HG03045 (cell line): ENCODE data around the gene OR10A6.

Source experiments
- ATAC-seq: cut with Tn5 transposase; IDR thresholded peaks from one replicate; pipeline ENCODE4 v1.9.1; 2021; ENCODE audit warnings: mild to moderate bottlenecking, moderate library complexity; ENCODE audit not compliant: unreplicated experiment

Gene OR10A6

GRCh38 chr11:7931168-7931567, at the start of gene OR10A6:
TSS of gene OR10A6 (minus strand) at chr11:7931268. CDS start at chr11:7928662, 2,606 bp downstream.
- no peak for ATAC-seq

DNA sequence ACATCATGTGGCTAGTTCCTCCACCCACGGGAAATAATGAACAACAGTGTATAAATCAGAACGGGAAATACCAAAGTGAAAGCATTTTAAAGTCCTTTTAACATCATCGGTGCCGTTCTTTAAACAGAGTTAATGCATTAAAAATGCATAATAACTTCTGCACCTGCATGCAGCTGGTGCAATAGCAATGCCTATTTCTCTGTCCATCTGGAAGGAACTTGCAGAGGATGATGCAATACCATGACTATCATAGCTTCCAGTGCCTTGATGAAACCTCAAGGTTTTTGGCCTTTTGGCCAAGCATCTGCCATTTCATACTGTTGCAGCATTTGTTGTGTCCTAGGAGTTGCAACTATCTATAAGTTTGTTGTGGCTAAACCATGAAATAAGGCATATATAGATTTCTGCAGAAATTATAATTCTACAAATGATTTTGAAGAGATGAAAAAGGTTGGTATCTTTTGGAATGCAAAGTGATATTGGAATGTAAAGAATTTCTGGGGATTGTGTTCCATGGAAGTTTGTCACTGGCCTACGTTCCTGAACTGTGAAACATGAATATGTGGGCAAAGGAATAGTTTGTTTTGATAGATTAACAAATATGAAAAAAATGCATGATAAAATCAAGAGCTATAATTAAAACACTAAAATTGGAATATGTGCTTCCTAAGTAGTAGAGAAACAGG, 46.3 kb upstream of the OR10A6 start:
- ATAC-seq: no peak

DNA sequence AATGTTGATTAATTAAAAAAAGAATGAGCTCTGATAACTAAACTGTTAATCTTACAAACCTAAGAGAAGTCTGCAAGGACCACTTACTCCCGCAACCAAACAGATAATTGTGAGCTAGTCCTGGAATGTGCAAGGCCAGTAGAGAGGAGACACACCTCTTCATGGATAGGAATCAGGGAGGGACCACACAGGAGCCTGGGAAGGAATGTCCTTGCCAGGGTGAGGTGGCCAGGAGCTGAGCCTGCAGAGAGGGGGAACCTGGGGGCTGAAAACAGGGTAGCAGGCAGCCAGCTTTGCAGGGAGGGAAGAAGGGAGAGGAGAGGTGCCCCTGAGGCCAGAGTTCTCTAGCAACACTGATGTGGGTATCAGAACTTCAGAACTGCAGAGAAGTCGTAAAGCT, 43.6 kb upstream of the OR10A6 start:
- ATAC-seq: no peak

- no peak for ATAC-seq
Observed at GRCh38 chr11:7973011-7973410, 41.9 kb upstream of the OR10A6 start.

DNA sequence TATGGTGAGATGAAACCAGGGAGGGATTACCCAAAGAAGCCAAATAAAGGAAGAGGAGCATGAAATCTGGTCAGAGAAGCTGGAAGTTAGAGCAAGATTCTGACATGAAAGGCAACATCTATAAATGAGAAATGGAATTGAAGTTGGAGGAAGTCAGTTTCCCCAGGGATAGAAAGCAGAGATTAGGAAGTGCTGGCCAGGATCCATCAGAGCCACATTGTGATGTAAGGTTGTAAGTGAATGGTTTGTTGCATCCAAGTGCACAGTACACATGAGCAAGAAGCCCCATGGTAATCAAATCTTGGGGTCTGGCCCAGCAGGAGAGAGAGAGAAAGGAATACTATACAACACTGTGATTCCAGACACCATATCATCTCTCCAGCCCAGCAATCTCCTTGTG, 40.8 kb upstream of the OR10A6 start:
- no peak for ATAC-seq

GRCh38 chr11:7969756-7970646, 38.9 kb upstream of the OR10A6 start:
- ATAC-seq: no peak

DNA sequence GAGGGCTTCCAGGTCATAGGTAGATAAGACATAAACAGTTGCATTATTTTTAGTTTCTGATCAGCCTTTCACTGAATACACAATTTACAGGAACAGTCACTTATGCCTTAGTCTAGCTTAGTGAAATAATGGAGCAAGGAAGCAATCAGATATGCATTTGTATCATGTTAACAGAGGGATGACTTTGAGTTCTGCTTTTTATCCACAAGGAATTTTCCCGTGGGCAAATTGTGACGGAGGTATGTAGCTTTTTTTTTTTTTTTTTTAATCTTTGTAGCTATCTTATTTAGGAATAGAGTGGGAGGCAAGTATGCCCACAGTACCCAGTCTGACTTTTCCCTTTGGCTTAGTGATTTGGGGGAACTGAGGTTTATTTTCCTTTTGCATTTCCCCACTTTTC, 37.6 kb upstream of the OR10A6 start:
- ATAC-seq: no peak

- ATAC-seq: no peak
Observed at GRCh38 chr11:7967826-7968225, 36.8 kb upstream of the OR10A6 start.

DNA sequence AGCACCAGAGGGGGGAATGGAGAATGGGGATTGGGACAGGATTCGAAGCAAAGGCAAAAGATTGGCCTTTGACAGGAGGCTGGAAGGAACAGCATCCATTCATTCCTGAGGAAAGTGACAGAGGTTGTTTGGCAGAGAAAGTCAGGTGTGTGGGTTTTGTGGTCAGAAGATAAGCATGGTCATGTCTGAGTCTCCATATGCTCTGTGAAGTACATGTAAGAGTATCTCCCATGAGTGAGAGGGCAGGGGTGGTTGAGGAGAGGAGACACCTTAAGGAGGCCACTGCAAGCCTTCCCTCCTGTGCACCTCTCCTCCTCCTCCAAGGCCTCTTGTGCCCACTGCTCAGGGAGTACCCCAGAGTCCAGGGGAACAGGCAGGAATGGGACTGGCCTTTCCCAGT, 36.0 kb upstream of the OR10A6 start:
- no peak for ATAC-seq

DNA sequence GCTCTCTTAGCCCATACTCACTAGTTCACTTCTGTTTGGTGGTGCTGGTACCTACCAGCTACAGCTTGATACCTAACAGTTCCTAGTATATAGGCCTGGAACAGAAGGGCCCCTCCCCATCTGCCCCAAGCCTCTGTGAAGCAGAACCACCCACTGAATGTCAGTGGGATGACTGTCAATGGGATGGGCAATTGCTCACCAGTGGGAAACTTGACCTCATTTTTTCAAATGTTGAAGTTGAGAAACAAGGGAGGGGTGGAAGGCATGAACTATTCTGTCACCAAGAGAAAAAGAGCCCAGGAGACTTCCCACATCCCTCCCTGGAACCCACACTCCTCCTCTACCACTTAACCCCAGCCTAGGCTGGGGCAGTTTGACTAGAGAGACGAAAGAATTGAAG, 34.3 kb upstream of the OR10A6 start, which contains the start of gene NLRP10:
Gene NLRP10 (minus strand): TSS at position 62 of the 400 bp plus-strand sequence. CDS start 1,952 bp downstream, outside the sequence.
- no peak for ATAC-seq

DNA sequence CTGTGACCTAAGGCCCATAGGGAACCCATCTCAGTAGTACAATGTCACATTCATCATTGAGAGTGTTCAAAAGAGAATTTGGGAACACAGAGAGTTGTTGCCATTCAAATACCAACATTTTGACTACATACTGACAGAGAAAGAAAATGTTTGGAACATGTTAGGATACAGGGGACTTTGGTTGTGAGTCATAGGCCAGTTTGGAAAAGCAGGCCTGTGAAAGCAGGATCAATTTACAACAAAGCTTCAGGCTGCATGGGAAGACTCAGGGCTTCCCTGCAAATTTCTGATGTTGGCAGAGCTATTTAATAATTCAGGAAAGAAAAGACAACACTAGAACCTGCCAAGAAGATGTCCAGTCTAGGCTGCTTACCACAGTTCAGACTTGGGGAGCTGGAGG, 33.8 kb upstream of the OR10A6 start:
- no peak for ATAC-seq

GRCh38 chr11:7964261-7964660, 33.2 kb upstream of the OR10A6 start:
- no peak for ATAC-seq

DNA sequence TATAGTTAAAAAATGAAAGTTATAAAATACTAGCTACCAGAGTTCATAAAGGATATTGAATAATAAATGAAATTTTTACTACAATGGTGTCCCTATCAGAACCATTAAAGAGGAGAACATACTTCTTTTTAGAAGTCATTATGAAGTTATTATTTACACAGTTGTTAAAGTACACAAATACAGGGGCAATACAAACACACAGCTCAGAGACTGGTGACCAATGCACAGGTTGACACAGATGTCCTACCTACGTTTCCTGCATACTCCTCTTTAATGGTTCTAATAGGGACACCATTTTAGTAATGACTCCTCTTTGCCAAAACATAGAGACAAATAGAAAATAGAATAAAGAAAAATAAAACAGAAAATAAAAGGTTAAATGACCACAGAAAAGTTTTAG, 24.1 kb upstream of the OR10A6 start:
- ATAC-seq: no peak

- no peak for ATAC-seq
Observed at GRCh38 chr11:7949934-7950333, 18.9 kb upstream of the OR10A6 start.

DNA sequence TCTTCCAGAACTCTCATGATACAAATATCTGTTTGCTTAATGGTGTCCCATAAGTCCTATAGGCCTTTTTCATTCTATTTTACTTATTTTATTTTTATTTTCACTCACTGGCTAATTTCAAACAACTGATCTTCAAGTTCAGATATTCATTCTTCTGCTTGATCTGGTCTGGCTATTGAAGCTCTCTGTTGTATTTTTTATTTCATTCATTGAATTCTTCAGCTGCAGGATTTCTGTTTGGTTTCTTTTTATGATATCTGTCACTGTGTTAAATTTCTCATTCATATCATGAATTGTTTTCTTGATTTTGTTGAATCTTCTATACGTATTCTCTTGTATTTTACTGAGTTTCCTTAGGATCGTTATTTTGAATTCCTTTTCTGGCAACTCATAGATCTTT, 13.1 kb upstream of the OR10A6 start:
- no peak for ATAC-seq

GRCh38 chr11:7941608-7942007, 10.5 kb upstream of the OR10A6 start, which contains the start of gene OR10A3:
TSS of gene OR10A3 (minus strand) at chr11:7941708. CDS start at chr11:7939520, 2,188 bp downstream.
- no peak for ATAC-seq

DNA sequence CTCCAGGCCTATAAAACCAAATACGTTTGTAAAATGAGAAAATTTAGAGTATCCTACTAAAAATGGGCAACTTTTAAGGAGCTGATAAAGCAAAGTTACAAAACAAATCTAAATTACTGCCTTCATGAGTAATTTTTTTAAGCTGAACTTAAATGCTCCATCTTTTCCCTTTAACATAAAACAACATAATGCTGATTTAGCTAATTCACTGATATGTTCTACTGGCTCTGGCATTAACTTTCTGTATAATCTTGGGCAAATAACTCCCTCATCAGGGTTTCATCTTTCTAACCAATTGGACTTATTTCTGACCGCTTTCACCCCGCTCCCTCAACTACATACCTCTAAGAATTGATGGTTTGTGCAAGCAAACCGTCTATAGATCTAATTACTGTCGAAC, 10.1 kb upstream of the OR10A6 start:
- ATAC-seq: no peak

GRCh38 chr11:7936615-7937014, 5.5 kb upstream of the OR10A6 start:
- ATAC-seq: no peak

DNA sequence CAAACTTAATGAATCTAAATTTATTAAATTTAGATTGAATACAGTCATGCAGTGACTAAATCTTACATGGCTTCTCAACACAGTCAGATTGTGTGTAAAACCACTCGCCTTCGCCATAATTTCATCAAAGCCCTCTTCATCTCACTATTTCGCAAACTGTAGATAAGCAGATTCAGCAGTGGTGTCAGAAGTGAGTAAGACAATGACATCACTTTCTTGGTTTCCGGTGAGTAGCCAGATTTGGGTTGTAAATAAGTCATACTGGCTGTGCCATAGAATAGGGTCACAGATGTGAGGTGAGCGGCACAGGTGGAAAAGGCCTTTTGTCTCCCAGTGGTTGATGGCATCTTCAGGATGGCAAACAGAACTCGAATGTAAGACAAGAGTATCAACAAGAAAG, 3.4 kb downstream of the OR10A6 start:
- no peak for ATAC-seq

- ATAC-seq: no peak
Observed at GRCh38 chr11:7924536-7924935, 6.5 kb downstream of the OR10A6 start.

- no peak for ATAC-seq
Observed at GRCh38 chr11:7918141-7918540, 12.9 kb downstream of the OR10A6 start.

GRCh38 chr11:7911011-7911410, 20.1 kb downstream of the OR10A6 start:
- no peak for ATAC-seq
